GM06990 (cell line): ENCODE results near the gene KCNAB1.

Experiments used
- DNase-seq: peaks from one replicate; pipeline ENCODE4 v3.0.0-alpha.2; 2011; ENCODE audit not compliant: insufficient read length; ENCODE audit errors: extremely low read depth
- H3K27me3 ChIP-seq: replicated peaks from 2 replicates; pipeline ENCODE4 v1.6.0; 2011; ENCODE audit warnings: low read length; ENCODE audit not compliant: control insufficient read depth, insufficient read depth
- H3K36me3 ChIP-seq: 2 replicates; pipeline ENCODE4 v1.5.1; 2011; ENCODE audit warnings: low read length; ENCODE audit not compliant: control insufficient read depth, insufficient read depth
- H3K4me3 ChIP-seq: replicated peaks from 2 replicates; pipeline ENCODE4 v1.5.1; 2011; ENCODE audit warnings: low read depth, mild to moderate bottlenecking, control low read depth, low read length
- TF ChIP-seq, protein P1 (sequence below): IDR thresholded peaks from 2 replicates; pipeline ENCODE4 v1.5.1; 2011; ENCODE audit warnings: low read length, control low read depth, mild to moderate bottlenecking, inconsistent platforms; ENCODE audit not compliant: insufficient read depth, poor library complexity, severe bottlenecking

Gene KCNAB1

DNA sequence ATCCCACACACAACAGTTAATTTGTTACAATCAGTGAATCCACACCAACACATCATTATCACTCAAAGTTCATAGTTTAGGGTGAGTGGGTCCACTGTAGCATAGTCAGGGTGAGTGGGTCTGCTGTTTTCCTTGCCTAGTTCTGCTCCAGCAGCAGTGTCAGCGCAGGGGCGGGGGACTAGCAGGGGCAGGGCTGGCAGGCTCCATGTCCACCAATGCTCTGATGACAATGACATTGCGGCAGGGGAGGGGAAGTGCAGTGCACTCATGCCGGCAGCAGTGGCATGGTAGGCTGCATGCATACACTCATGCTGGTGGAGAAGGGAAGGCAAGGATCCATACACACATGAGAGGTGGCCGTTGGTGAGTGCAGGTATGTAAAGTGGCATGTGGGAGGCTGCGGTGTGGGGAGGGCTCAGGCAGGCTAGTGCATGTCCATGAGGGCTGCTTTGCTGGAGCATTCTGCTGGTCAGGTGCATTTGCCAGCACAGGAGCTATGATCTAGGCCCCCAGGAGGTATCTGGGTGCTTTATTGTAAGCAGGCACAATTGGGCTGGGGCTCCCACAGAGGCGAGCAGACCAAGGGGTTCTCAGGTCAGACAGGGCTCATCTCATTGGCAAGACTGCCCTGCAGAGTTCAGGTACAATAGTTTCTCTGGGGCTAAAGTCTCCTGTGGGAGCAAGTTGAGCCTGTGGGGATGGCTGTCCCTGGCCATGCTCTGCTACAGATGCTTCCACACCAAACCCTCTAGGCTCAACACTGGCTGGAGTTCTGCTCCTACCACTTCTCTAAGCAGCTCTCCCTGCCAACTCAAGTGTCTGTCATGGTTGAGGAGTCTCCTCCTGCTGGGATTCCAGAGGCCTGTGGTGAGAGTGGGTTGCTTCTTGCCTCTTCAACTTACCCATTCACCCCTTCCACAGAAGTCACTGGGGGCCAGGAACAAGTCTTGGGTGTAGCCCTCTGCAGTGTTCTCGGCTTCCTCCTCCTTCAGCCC, 81.3 kb downstream of the KCNAB1 start:
- no peaks in the 10 kb centered on the region; the same call in none of the 2 replicates for H3K27me3 ChIP-seq
- H3K4me3 ChIP-seq = no peak overlapping the region
- no peaks in the 10 kb centered on the region for H3K36me3 ChIP-seq
- TF ChIP-seq, protein P1, sequence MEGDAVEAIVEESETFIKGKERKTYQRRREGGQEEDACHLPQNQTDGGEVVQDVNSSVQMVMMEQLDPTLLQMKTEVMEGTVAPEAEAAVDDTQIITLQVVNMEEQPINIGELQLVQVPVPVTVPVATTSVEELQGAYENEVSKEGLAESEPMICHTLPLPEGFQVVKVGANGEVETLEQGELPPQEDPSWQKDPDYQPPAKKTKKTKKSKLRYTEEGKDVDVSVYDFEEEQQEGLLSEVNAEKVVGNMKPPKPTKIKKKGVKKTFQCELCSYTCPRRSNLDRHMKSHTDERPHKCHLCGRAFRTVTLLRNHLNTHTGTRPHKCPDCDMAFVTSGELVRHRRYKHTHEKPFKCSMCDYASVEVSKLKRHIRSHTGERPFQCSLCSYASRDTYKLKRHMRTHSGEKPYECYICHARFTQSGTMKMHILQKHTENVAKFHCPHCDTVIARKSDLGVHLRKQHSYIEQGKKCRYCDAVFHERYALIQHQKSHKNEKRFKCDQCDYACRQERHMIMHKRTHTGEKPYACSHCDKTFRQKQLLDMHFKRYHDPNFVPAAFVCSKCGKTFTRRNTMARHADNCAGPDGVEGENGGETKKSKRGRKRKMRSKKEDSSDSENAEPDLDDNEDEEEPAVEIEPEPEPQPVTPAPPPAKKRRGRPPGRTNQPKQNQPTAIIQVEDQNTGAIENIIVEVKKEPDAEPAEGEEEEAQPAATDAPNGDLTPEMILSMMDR = no peak
- DNase-seq = no peak

- Histone ChIP-seq H3K4me3 (no peak overlapping the region), H3K27me3 (no peaks in the 10 kb centered on the region; the same call in none of the 2 replicates), H3K36me3 (no peaks in the 10 kb centered on the region)
- TF ChIP-seq, protein P1 = no peak
- DNase-seq = no peak
These were observed 85.8 kb downstream of the KCNAB1 start for GRCh38 chr3:156206157-156206556.

- DNase-seq = no peak
- H3K4me3 ChIP-seq = no peak overlapping the region
- TF ChIP-seq, protein P1 = no peak
- no peaks in the 10 kb centered on the region; the same call in none of the 2 replicates for H3K27me3 ChIP-seq
- H3K36me3 ChIP-seq = no peaks in the 10 kb centered on the region
These were observed 87.7 kb downstream of the KCNAB1 start for GRCh38 chr3:156207802-156208685.

DNA sequence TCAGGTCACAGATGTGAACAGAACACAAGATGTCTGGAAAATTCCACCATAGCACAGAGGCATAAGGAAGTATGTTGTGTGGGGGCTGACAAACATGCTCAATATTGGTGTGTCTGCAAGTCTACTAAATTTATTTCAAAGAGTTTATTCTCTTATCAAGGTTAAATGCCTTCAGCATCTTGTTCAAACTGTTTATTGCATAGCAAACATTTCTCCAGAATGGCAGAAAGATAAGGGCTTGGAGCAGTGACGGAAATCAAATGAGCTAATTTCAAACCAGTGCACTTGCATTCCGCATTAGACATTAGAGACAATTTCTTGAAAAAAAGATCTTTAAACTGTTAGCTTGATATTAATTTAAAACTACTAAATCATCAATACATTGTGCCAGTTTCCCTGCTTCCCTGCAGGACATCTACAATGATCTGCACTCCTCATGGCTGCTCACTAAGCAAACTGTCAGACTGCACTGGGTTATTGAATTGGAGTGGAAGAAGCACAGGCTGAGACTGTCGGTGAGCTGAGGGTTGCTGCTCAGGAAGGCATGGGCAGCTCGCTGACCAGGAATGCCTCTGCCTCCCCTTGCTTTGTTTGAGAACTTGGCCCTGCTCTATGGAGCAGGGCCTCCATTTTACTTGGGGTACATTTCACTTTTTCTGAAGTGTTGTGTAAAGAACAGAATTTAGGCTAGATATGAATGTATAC, 89.4 kb downstream of the KCNAB1 start:
- Histone ChIP-seq H3K27me3 (peaks cover 1% of the 10 kb centered on the region), H3K36me3 (no peaks in the 10 kb centered on the region), H3K4me3 (no peak overlapping the region)
- DNase-seq = no peak
- TF ChIP-seq, protein P1 = no peak

GRCh38 chr3:156211583-156211982, 91.2 kb downstream of the KCNAB1 start:
- Histone ChIP-seq H3K36me3 (no peaks in the 10 kb centered on the region), H3K4me3 (no peak overlapping the region), H3K27me3 (peaks cover 1% of the 10 kb centered on the region)
- TF ChIP-seq, protein P1 = no peak
- DNase-seq = no peak
